Fibroblast of skin of right biceps (primary cell): Measurements from ENCODE around the gene SPRY1.

Source experiments
- DNase-seq: peaks from one replicate; pipeline ENCODE4 v3.0.0-alpha.2; 2013

Gene SPRY1

DNA sequence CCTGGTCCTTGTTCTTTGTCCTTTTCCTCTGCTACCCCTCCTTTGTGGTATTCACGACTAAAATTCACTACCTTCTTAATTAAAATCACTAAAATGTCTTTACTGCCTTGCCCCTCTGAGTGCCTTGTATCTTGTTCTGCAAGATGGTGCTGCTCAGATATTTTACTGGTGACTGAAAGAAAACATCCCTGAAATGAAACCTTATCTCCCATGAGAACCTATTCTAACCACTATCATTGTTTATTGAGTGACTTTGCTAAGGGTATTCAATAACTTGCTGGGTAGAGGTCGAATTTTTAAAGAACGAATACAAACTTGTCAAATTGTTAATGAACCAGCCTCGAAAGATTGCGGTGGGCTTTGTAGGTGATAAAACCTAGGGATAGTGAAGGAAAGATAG is 52.8 kb downstream of the SPRY1 start:
- peak; percentile 3 for DNase-seq

GRCh38 chr4:123449780-123450179 is 53.2 kb downstream of the SPRY1 start:
- DNase-seq = peak; percentile 64

GRCh38 chr4:123450393-123450792 is 53.8 kb downstream of the SPRY1 start:
- no peak for DNase-seq

DNA sequence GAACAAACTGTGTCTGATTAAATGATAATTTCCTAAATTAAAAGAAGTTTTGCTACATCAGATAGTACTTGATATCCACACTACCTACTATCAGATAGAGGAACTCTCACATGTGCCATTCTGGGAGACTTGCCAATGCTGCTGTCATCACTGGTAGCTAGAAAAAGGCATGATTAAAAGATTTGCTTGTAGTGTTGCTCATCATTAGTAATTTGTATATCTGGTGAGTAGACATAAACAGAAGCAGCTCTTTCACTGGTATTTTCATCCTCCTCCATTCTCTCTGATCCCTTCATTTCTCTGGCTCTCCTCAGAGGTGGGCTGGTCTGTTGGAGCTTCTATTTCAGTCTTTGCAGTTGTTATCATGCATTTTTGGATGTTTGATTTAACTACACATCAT is 56.0 kb downstream of the SPRY1 start:
- peak; percentile 91 for DNase-seq

DNA sequence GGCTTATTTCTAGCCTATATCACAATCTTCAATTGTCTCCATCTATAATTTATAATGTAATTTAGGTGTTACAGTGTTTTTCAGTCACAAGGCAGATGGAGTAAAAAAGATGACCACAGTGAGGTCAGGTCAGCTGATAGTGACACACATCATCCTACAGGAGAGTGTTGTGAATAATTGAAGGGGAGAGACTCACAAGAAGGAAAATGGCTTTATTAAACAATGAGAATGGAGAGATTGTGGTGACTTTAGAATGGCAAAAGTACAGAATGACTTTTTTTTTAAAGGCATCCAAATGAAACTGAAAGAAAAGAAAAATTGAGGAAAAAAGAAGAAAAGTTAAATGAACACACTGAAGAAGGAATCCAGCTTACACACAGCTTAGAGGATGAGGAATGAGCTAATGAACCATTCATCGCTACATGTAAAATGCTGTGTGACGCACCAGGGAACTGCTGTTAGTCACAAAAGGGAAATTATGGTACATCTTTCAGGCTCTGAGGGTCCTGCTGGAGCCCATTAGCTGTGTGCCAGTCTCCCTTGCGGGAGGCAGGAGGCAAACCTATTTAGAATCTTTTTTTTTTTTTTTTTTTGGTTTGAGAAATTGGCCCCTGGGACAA is 56.6 kb downstream of the SPRY1 start:
- DNase-seq = peak; percentile 65
